SW480 (cell line): Measurements from ENCODE around the gene MORF4L1.
"Not testable (repeated sequence)": the region's sequence is repeated elsewhere in the genome, so short reads cannot be mapped to it uniquely, and the experiment has no call there.

ENCODE experiments used
- DNase-seq: peaks from one replicate; pipeline ENCODE4 v3.0.0-alpha.2; 2016; ENCODE audit warnings: low spot score

Gene MORF4L1

GRCh38 chr15:78902281-78903032 is 29.8 kb downstream of the MORF4L1 start:
- not testable (repeated sequence) for DNase-seq

- no peak for DNase-seq
These were observed 32.1 kb downstream of the MORF4L1 start for GRCh38 chr15:78904599-78905358.

GRCh38 chr15:78906316-78906620 is 33.6 kb downstream of the MORF4L1 start:
- no peak for DNase-seq

GRCh38 chr15:78907577-78907976 is 34.9 kb downstream of the MORF4L1 start:
- DNase-seq: no peak

GRCh38 chr15:78909160-78909695 is 36.5 kb downstream of the MORF4L1 start:
- no peak for DNase-seq

GRCh38 chr15:78909791-78910228 is 37.1 kb downstream of the MORF4L1 start:
- DNase-seq: no peak

- DNase-seq: no peak
These were observed 37.6 kb downstream of the MORF4L1 start for GRCh38 chr15:78910271-78910670.

GRCh38 chr15:78912316-78912715 is 39.6 kb downstream of the MORF4L1 start:
- no peak for DNase-seq

- no peak for DNase-seq
These were observed 40.3 kb downstream of the MORF4L1 start for GRCh38 chr15:78913012-78913411.

GRCh38 chr15:78914027-78914764 is 41.5 kb downstream of the MORF4L1 start:
- DNase-seq: no peak

- DNase-seq: no peak
These were observed 42.8 kb downstream of the MORF4L1 start for GRCh38 chr15:78915341-78916087.

GRCh38 chr15:78916088-78916487 is 43.4 kb downstream of the MORF4L1 start:
- no peak for DNase-seq

- no peak for DNase-seq
These were observed 45.2 kb downstream of the MORF4L1 start for GRCh38 chr15:78917888-78918287.

- no peak for DNase-seq
These were observed 48.8 kb downstream of the MORF4L1 start for GRCh38 chr15:78921517-78921916.

GRCh38 chr15:78921940-78922339 is 49.2 kb downstream of the MORF4L1 start:
- no peak for DNase-seq

GRCh38 chr15:78922527-78922926 is 49.8 kb downstream of the MORF4L1 start:
- no peak for DNase-seq

GRCh38 chr15:78923015-78923414 is 50.3 kb downstream of the MORF4L1 start:
- DNase-seq: no peak

GRCh38 chr15:78923480-78924360 is 51.0 kb downstream of the MORF4L1 start:
- DNase-seq: no peak

- no peak for DNase-seq
These were observed 52.5 kb downstream of the MORF4L1 start for GRCh38 chr15:78925076-78925624.

GRCh38 chr15:78925956-78926743 is 53.5 kb downstream of the MORF4L1 start:
- DNase-seq: no peak
